ENCODE data around the gene BCL7A. TPM values are rescaled to one million over a fixed set of nuclear protein-coding genes. Genes with fewer than 3 reads are reported as not detected.

The BCL7A gene
- total RNA-seq, 1 experiment from 2014 or later = 14.5 TPM

DNA sequence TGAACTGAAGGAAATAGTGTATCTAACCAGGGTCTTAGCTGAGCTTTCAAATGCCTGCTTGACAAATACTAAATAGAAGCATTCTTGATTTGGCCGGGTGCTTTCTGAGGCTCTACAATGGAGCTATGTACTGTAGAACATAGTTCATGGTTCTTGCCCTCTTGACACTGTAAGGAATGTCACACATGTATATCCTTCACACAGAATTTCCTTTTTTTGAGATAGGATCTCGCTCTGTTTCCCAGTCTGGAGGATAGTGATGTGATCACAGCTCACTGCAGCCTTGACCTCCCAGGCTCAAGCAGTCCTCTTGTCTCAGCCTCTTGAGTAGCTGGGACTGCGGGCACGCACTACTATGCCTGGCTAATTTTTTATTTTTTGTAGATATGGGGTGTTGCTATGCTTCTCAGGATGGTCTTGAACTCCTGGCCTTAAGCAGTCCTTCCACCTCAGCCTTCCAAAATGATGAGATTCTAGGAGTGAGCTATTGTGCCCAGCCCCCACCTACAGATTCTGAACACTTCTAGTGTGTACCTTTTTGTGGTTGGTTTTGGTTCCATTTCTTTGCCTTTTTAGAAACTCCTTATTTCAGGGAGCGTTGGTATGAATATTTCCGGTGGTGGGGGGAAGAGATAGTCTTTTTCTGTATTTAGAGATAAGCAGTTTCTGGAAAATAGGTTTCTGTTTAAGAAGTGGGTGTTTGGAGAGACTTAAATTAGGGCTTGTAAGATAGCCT is 61.1 kb downstream of the BCL7A start:
- H3K4me1 ChIP-seq (ENCODE audit: control insufficient read depth, insufficient read depth, low read length) = peaks cover 37% of the 10 kb centered on the region
- in situ Hi-C loops (cut with HindIII; ENCODE audit: low pct_unique_long_range_greater_than_20kb, low sequenced_read_pairs) = no loop called here
- no peaks in the 10 kb centered on the region for H3K9me3 ChIP-seq (ENCODE audit: control insufficient read depth, insufficient read depth, low read depth, low read length)
- no peaks in the 10 kb centered on the region for H3K27me3 ChIP-seq (ENCODE audit: control insufficient read depth, insufficient read depth, low read length)
- H3K27ac ChIP-seq (ENCODE audit: low read length) = peak overlapping the region; percentile 91
- ATAC-seq = no peak
- intact Hi-C loops (cut with micrococcal nuclease; ENCODE audit: unreplicated experiment) = no loop called here
- no TSS peak for BruUV-seq (replicated peaks)
- H3K36me3 ChIP-seq (ENCODE audit: control insufficient read depth, insufficient read depth, low read length) = peaks cover 8% of the 10 kb centered on the region; the same call in 1 of the 2 replicates
- no peak for DNase-seq (ENCODE audit: low read depth, low spot score)
- no peak for TF ChIP-seq POLR2AphosphoS5 (IDR thresholded peaks at IDR 0.05; ENCODE audit: low read depth, low read length)
- ChIA-PET CTCF (interaction anchor here (0.5 kb wide), 1 partner anchor 39 kb away, joined by 3 read pairs; no protein-coding TSS in a partner anchor), POLR2A (interaction anchor here (1.0 kb wide), 1 partner anchor 12 kb away, joined by 3 read pairs; no protein-coding TSS in a partner anchor)
- peak overlapping the region; percentile 62 to 76 for H3K4me3 ChIP-seq (ENCODE audit: low read depth in 2 of 2, low read length in 2 of 2)

DNA sequence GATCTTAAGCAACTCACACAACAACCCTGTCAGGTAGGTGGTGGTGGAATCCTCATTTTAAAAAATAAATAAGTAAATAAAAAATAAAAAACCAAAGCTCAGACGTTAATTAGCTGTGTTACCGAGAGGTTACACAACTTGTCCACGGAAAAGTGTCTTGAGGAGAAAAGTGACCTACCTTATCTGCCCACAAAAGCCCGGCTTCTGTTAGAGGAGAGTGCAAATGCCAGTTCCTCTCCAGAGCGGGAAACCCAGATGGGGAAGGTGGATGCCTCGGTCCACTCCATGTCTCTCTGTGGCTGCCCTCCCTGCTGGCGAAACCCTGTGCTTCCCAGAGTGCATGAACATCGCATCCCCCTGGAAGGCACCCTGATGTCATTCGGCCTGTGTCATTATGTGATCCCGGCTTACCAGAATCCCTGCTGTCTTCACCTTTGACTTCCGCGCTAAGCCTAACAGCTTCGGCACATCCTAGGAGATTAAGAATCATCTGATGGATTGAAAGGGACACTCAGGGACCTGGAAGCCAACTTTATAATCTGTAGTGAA is 63.2 kb downstream of the BCL7A start:
- TF ChIP-seq POLR2AphosphoS5 (IDR thresholded peaks at IDR 0.05; ENCODE audit: low read depth, low read length) (no peak), SIN3A (IDR thresholded peaks at IDR 0.05; ENCODE audit: borderline replicate concordance, insufficient read depth, low read depth, low read length) (no peak), TCF7L2 (IDR thresholded peaks at IDR 0.05; ENCODE audit: low read depth, low read length) (no peak)
- TF ChIP-seq, protein P1, sequence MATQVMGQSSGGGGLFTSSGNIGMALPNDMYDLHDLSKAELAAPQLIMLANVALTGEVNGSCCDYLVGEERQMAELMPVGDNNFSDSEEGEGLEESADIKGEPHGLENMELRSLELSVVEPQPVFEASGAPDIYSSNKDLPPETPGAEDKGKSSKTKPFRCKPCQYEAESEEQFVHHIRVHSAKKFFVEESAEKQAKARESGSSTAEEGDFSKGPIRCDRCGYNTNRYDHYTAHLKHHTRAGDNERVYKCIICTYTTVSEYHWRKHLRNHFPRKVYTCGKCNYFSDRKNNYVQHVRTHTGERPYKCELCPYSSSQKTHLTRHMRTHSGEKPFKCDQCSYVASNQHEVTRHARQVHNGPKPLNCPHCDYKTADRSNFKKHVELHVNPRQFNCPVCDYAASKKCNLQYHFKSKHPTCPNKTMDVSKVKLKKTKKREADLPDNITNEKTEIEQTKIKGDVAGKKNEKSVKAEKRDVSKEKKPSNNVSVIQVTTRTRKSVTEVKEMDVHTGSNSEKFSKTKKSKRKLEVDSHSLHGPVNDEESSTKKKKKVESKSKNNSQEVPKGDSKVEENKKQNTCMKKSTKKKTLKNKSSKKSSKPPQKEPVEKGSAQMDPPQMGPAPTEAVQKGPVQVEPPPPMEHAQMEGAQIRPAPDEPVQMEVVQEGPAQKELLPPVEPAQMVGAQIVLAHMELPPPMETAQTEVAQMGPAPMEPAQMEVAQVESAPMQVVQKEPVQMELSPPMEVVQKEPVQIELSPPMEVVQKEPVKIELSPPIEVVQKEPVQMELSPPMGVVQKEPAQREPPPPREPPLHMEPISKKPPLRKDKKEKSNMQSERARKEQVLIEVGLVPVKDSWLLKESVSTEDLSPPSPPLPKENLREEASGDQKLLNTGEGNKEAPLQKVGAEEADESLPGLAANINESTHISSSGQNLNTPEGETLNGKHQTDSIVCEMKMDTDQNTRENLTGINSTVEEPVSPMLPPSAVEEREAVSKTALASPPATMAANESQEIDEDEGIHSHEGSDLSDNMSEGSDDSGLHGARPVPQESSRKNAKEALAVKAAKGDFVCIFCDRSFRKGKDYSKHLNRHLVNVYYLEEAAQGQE (IDR thresholded peaks at IDR 0.05; ENCODE audit: insufficient read depth in 1 of 2, low read depth in 2 of 2, low read length in 1 of 2) = no peak
- TF ChIP-seq, protein P2, sequence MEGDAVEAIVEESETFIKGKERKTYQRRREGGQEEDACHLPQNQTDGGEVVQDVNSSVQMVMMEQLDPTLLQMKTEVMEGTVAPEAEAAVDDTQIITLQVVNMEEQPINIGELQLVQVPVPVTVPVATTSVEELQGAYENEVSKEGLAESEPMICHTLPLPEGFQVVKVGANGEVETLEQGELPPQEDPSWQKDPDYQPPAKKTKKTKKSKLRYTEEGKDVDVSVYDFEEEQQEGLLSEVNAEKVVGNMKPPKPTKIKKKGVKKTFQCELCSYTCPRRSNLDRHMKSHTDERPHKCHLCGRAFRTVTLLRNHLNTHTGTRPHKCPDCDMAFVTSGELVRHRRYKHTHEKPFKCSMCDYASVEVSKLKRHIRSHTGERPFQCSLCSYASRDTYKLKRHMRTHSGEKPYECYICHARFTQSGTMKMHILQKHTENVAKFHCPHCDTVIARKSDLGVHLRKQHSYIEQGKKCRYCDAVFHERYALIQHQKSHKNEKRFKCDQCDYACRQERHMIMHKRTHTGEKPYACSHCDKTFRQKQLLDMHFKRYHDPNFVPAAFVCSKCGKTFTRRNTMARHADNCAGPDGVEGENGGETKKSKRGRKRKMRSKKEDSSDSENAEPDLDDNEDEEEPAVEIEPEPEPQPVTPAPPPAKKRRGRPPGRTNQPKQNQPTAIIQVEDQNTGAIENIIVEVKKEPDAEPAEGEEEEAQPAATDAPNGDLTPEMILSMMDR (IDR thresholded peaks at IDR 0.05) = no peak
- CTCF ChIA-PET = no interaction called here
- POLR2A ChIA-PET = no interaction called here
- DNase-seq (ENCODE audit: low read depth, low spot score) (no peak), ATAC-seq (no peak)
- peaks cover 57% of the 10 kb centered on the region for H3K4me1 ChIP-seq (ENCODE audit: control insufficient read depth, insufficient read depth, low read length)
- no peaks in the 10 kb centered on the region for H3K27me3 ChIP-seq (ENCODE audit: control insufficient read depth, insufficient read depth, low read length)
- H3K36me3 ChIP-seq (ENCODE audit: control insufficient read depth, insufficient read depth, low read length) = peaks cover 8% of the 10 kb centered on the region; the same call in 1 of the 2 replicates
- BruUV-seq (replicated peaks) = no TSS peak
- peak overlapping the region; percentile 34; the same call in 1 of the 2 replicates for H3K27ac ChIP-seq (ENCODE audit: low read length)
- intact Hi-C loops (cut with micrococcal nuclease; ENCODE audit: unreplicated experiment) (no loop called here), in situ Hi-C loops (cut with HindIII; ENCODE audit: low pct_unique_long_range_greater_than_20kb, low sequenced_read_pairs) (no loop called here)
- no peak overlapping the region for H3K4me3 ChIP-seq (ENCODE audit: low read depth in 2 of 2, low read length in 2 of 2)
- no peaks in the 10 kb centered on the region for H3K9me3 ChIP-seq (ENCODE audit: control insufficient read depth, insufficient read depth, low read depth, low read length)

DNA sequence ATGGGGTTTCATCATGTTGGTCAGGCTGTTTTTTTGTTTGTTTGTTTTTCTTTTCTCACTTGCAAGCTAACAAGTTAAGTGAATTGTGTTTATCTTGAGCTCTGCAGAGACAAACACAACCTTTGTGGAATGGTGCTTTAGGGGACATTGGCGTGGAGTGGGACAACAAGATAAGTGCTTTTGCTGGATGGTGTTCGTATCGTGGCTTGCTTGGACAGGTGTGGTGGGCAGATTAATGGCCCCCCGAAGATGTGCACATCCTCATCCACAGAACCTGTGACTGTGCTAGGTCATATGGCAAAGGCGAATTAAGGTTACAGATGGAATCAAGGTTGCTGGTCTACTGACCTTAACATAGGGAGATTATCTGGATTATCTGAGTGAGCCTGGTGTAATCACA is 63.9 kb downstream of the BCL7A start:
- DNase-seq (ENCODE audit: low read depth, low spot score) (no peak), ATAC-seq (no peak)
- Histone ChIP-seq H3K36me3 (ENCODE audit: control insufficient read depth, insufficient read depth, low read length) (peaks cover 8% of the 10 kb centered on the region; the same call in 1 of the 2 replicates), H3K27me3 (ENCODE audit: control insufficient read depth, insufficient read depth, low read length) (no peaks in the 10 kb centered on the region), H3K4me3 (ENCODE audit: low read depth in 2 of 2, low read length in 2 of 2) (no peak overlapping the region), H3K9me3 (ENCODE audit: control insufficient read depth, insufficient read depth, low read depth, low read length) (no peaks in the 10 kb centered on the region), H3K27ac (ENCODE audit: low read length) (no peak overlapping the region; the same call in 1 of the 2 replicates), H3K4me1 (ENCODE audit: control insufficient read depth, insufficient read depth, low read length) (peaks cover 57% of the 10 kb centered on the region)
- in situ Hi-C loops (cut with HindIII; ENCODE audit: low pct_unique_long_range_greater_than_20kb, low sequenced_read_pairs) = no loop called here
- no TSS peak for BruUV-seq (replicated peaks)
- ChIA-PET POLR2A (interaction anchor here (0.6 kb wide), 1 partner anchor 12 kb away, joined by 5 read pairs; no protein-coding TSS in a partner anchor), CTCF (no interaction called here)
- TF ChIP-seq POLR2AphosphoS5 (IDR thresholded peaks at IDR 0.05; ENCODE audit: low read depth, low read length) (no peak), TCF7L2 (IDR thresholded peaks at IDR 0.05; ENCODE audit: low read depth, low read length) (no peak), SIN3A (IDR thresholded peaks at IDR 0.05; ENCODE audit: borderline replicate concordance, insufficient read depth, low read depth, low read length) (no peak)
- TF ChIP-seq, protein P1 (IDR thresholded peaks at IDR 0.05; ENCODE audit: insufficient read depth in 1 of 2, low read depth in 2 of 2, low read length in 1 of 2) = no peak
- TF ChIP-seq, protein P2 (IDR thresholded peaks at IDR 0.05) = no peak
- intact Hi-C loops (cut with micrococcal nuclease; ENCODE audit: unreplicated experiment) = no loop called here

Data from Panc1 (cell line).